ENCODE data around the gene PPP1R13B.

The PPP1R13B gene

GRCh38 chr14:103880348-103881267, 33.2 kb upstream of the PPP1R13B start:
- no peak for DNase-seq

GRCh38 chr14:103879570-103880347, 32.4 kb upstream of the PPP1R13B start:
- DNase-seq: no peak

- DNase-seq: no peak
These were observed 31.8 kb upstream of the PPP1R13B start for GRCh38 chr14:103879118-103879569.

- no peak for DNase-seq
These were observed 30.8 kb upstream of the PPP1R13B start for GRCh38 chr14:103878180-103878579.

GRCh38 chr14:103875010-103875409, 27.6 kb upstream of the PPP1R13B start:
- no peak for DNase-seq

GRCh38 chr14:103872481-103873113, 25.2 kb upstream of the PPP1R13B start:
- DNase-seq: no peak

- DNase-seq: peak in 1 of 2 experiments; percentile 30
These were observed 24.5 kb upstream of the PPP1R13B start for GRCh38 chr14:103871596-103872480.

GRCh38 chr14:103870891-103871595, 23.7 kb upstream of the PPP1R13B start:
- DNase-seq: no peak

- DNase-seq: no peak
These were observed 22.9 kb upstream of the PPP1R13B start for GRCh38 chr14:103870144-103870876.

GRCh38 chr14:103869406-103870143, 22.2 kb upstream of the PPP1R13B start:
- DNase-seq: no peak

GRCh38 chr14:103868242-103868897, 21.0 kb upstream of the PPP1R13B start:
- no peak for DNase-seq

GRCh38 chr14:103867523-103867953, 20.2 kb upstream of the PPP1R13B start:
- DNase-seq: no peak

- no peak for DNase-seq
These were observed 19.6 kb upstream of the PPP1R13B start for GRCh38 chr14:103867020-103867419.

GRCh38 chr14:103863245-103863644, 15.9 kb upstream of the PPP1R13B start:
- DNase-seq: no peak

- no peak for DNase-seq
These were observed 15.0 kb upstream of the PPP1R13B start for GRCh38 chr14:103862393-103862782.

- DNase-seq: no peak
These were observed 14.3 kb upstream of the PPP1R13B start for GRCh38 chr14:103861413-103862392.

GRCh38 chr14:103859416-103860202, 12.2 kb upstream of the PPP1R13B start:
- DNase-seq: no peak

Measured in NCI-H1930 (cell line).